Neuronal stem cell (in vitro differentiated cells): ENCODE data around the gene GIT2.

ENCODE experiments used
- DNase-seq: peaks from one replicate; pipeline ENCODE4 v3.0.0-alpha.2; 2013; ENCODE audit warnings: low spot score
- H2AFZ ChIP-seq: one replicate; pipeline ENCODE4 v1.6.1; 2013; ENCODE audit warnings: mild to moderate bottlenecking, low read length, inconsistent platforms
- H2AK5ac ChIP-seq: 2 replicates; pipeline ENCODE4 v1.6.1; 2013; ENCODE audit warnings: low read depth, mild to moderate bottlenecking, inconsistent platforms, low read length, moderate library complexity, mixed read lengths
- H2BK120ac ChIP-seq: 2 replicates; pipeline ENCODE4 v1.6.1; 2013; ENCODE audit warnings: low read depth, mild to moderate bottlenecking, inconsistent platforms, low read length, moderate library complexity, mixed read lengths
- H2BK12ac ChIP-seq: one replicate; pipeline ENCODE4 v1.6.1; 2013; ENCODE audit warnings: low read length, inconsistent platforms
- H2BK15ac ChIP-seq: 2 replicates; pipeline ENCODE4 v1.6.1; 2013; ENCODE audit warnings: mild to moderate bottlenecking, low read length, inconsistent platforms, mixed read lengths
- H2BK5ac ChIP-seq: one replicate; pipeline ENCODE4 v1.6.1; 2013; ENCODE audit warnings: inconsistent platforms, mild to moderate bottlenecking, low read length, moderate library complexity
- H3K14ac ChIP-seq: one replicate; pipeline ENCODE4 v1.6.1; 2013; ENCODE audit warnings: low read length, inconsistent platforms
- H3K18ac ChIP-seq: 2 replicates; pipeline ENCODE4 v1.6.1; 2013; ENCODE audit warnings: low read length, inconsistent platforms
- H3K23ac ChIP-seq: 2 replicates; pipeline ENCODE4 v1.6.1; 2013; ENCODE audit warnings: low read depth, mild to moderate bottlenecking, mixed read lengths, low read length, inconsistent platforms; ENCODE audit not compliant: poor library complexity
- H3K27ac ChIP-seq: replicated peaks from 3 replicates; pipeline ENCODE4 v1.5.1; 2013; ENCODE audit warnings: low read length, inconsistent platforms
- H3K27me3 ChIP-seq, 3 experiments: 2 replicates each; pipeline ENCODE4 v1.6.1; 2013; ENCODE audit warnings: low read length in 3 of 3, mild to moderate bottlenecking in 2 of 3, inconsistent platforms in 1 of 3, low read depth in 1 of 3, mixed read lengths in 1 of 3, moderate library complexity in 1 of 3; ENCODE audit not compliant: control insufficient read depth in 3 of 3, insufficient read depth in 3 of 3
- H3K36me3 ChIP-seq, 2 donors: replicated peaks in 1 of 2; 2 replicates each; pipeline ENCODE4 v1.6.1; 2013; ENCODE audit warnings: low read length in 2 of 2; ENCODE audit not compliant: control insufficient read depth in 2 of 2, insufficient read depth in 2 of 2
- H3K4ac ChIP-seq: 2 replicates; pipeline ENCODE4 v1.6.1; 2013; ENCODE audit warnings: inconsistent platforms, mild to moderate bottlenecking, low read length, moderate library complexity
- H3K4me1 ChIP-seq, 2 donors: 1 replicate in 1 of 2; 2 replicates in 1 of 2; pipeline ENCODE4 v1.6.1; 2013; ENCODE audit warnings: low read length in 2 of 2, low read depth in 1 of 2; ENCODE audit not compliant: control insufficient read depth in 2 of 2, insufficient read depth in 1 of 2
- H3K4me2 ChIP-seq: one replicate; pipeline ENCODE4 v1.6.1; 2013; ENCODE audit warnings: mild to moderate bottlenecking, low read length, inconsistent platforms; ENCODE audit not compliant: insufficient read depth, poor library complexity, severe bottlenecking
- H3K4me3 ChIP-seq, 2 donors: 2 replicates each; pipeline ENCODE4 v1.5.1; 2013; ENCODE audit warnings: low read length in 2 of 2, mild to moderate bottlenecking in 2 of 2, inconsistent platforms in 1 of 2, moderate library complexity in 1 of 2
- H3K79me1 ChIP-seq: one replicate; pipeline ENCODE4 v1.6.1; 2013; ENCODE audit warnings: low read depth, mild to moderate bottlenecking, inconsistent platforms, low read length, moderate library complexity
- H3K9ac ChIP-seq: one replicate; pipeline ENCODE4 v1.6.1; 2013; ENCODE audit warnings: mild to moderate bottlenecking, low read depth, low read length, inconsistent platforms; ENCODE audit not compliant: poor library complexity
- H3K9me3 ChIP-seq, 2 donors: replicated peaks in 1 of 2; 2 replicates each; pipeline versions ENCODE3 to v1.6.1; 2013; ENCODE audit warnings: low read length in 2 of 2, mild to moderate bottlenecking in 2 of 2, inconsistent platforms in 1 of 2, low read depth in 1 of 2, mixed read lengths in 1 of 2, moderate library complexity in 1 of 2; ENCODE audit not compliant: control insufficient read depth in 2 of 2, insufficient read depth in 1 of 2
- H4K8ac ChIP-seq: one replicate; pipeline ENCODE4 v1.6.1; 2013; ENCODE audit warnings: low read depth, mild to moderate bottlenecking, inconsistent platforms, low read length, moderate library complexity
- H4K91ac ChIP-seq: one replicate; pipeline ENCODE4 v1.6.1; 2013; ENCODE audit warnings: low read length, low read depth, mild to moderate bottlenecking, inconsistent platforms; ENCODE audit not compliant: poor library complexity
- WGBS, 2 donors: extraction: QIAGEN DNeasy Blood & Tissue Kit; methylation state at CpG; one replicate each; pipeline ENCODE4 v1.1.7; 2013; ENCODE audit warnings: missing lambda C conversion rate in 2 of 2, mixed read lengths in 1 of 2; ENCODE audit not compliant: insufficient read length in 2 of 2, insufficient replicate concordance in 1 of 2; ENCODE audit errors: extremely low coverage in 2 of 2; 5-methylcytosine and 5-hydroxymethylcytosine counted together

GIT2 gene

DNA sequence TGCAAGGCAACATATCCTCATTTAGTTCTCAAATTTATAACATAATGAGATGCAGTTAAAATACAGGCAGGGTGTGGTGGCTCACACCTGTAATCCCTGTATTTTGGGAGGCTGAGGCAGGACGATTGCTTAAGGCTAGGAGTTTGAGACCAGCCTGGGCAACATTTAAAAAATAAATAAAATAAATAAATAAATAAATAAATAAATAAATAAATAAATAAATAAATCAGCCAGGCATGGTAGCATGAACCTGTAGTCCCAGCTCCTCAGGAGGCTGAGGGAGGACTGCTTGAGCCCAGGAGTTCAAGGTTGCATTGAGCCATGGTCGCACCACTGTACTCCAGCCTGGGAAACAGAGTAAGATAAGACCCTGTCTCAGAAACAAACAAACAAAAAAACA is 56.7 kb downstream of the GIT2 start:
- no peak overlapping the region for H2BK120ac ChIP-seq
- H4K91ac ChIP-seq: no peak overlapping the region
- no peak overlapping the region for H2BK15ac ChIP-seq
- H3K36me3 ChIP-seq: peaks cover 10 to 57% of the 10 kb centered on the region in 2 donors
- H3K4me3 ChIP-seq: no peak overlapping the region
- no peak overlapping the region for H2AK5ac ChIP-seq
- no peak overlapping the region for H3K14ac ChIP-seq
- peaks cover under 1 to 1% of the 10 kb centered on the region in 2 donors for H3K4me1 ChIP-seq
- H3K23ac ChIP-seq: no peak overlapping the region
- H3K18ac ChIP-seq: no peak overlapping the region
- no peak overlapping the region for H3K27ac ChIP-seq
- no peak overlapping the region for H2BK12ac ChIP-seq
- no peaks in the 10 kb centered on the region for H3K9me3 ChIP-seq
- H3K4me2 ChIP-seq: no peak overlapping the region
- H3K4ac ChIP-seq: no peak overlapping the region
- no CpG with 5 or more reads among the region's 2 CpGs for WGBS, 2 donors
- no peak overlapping the region for H4K8ac ChIP-seq
- no peak overlapping the region for H2BK5ac ChIP-seq
- H3K79me1 ChIP-seq: no peaks in the 10 kb centered on the region
- H3K27me3 ChIP-seq: no peaks in the 10 kb centered on the region
- DNase-seq: no peak
- no peak overlapping the region for H2AFZ ChIP-seq
- H3K9ac ChIP-seq: no peak overlapping the region

DNA sequence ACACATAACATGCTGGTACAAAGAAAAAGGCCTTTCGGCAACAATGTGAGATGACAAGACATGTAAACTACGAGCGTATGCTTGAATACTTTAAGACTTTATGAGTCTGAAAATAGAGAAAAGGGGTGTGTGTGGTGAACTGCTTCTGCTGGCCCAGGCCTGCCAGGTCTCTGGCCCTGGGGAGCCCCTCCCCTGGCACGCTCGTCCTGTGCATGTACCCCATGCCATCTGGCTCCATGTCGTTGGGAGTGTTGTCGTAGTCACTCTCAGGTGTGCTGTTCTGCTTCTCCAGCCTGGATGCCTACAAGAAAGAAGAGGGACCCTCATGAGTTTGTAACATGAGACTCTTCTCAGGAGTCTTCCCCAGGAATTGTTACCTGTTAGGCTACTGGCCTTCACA is 57.2 kb downstream of the GIT2 start:
- no CpG with 5 or more reads among the region's 7 CpGs for WGBS, 2 donors
- H3K9ac ChIP-seq: no peak overlapping the region
- no peak overlapping the region for H4K91ac ChIP-seq
- no peak overlapping the region for H3K4me2 ChIP-seq
- no peak overlapping the region for H3K14ac ChIP-seq
- no peak for DNase-seq
- H3K4ac ChIP-seq: no peak overlapping the region
- no peak overlapping the region for H3K23ac ChIP-seq
- H3K27ac ChIP-seq: no peak overlapping the region
- no peaks in the 10 kb centered on the region for H3K79me1 ChIP-seq
- H3K4me3 ChIP-seq: no peak overlapping the region
- H2BK120ac ChIP-seq: no peak overlapping the region
- H2AFZ ChIP-seq: no peak overlapping the region
- H3K4me1 ChIP-seq: no peaks in the 10 kb centered on the region
- H2BK5ac ChIP-seq: no peak overlapping the region
- H3K18ac ChIP-seq: peak overlapping the region; percentile 9
- no peak overlapping the region for H2BK12ac ChIP-seq
- peaks cover 10 to 58% of the 10 kb centered on the region in 2 donors for H3K36me3 ChIP-seq
- no peaks in the 10 kb centered on the region for H3K9me3 ChIP-seq
- H4K8ac ChIP-seq: no peak overlapping the region
- no peak overlapping the region for H2AK5ac ChIP-seq
- no peaks in the 10 kb centered on the region for H3K27me3 ChIP-seq
- H2BK15ac ChIP-seq: no peak overlapping the region

DNA sequence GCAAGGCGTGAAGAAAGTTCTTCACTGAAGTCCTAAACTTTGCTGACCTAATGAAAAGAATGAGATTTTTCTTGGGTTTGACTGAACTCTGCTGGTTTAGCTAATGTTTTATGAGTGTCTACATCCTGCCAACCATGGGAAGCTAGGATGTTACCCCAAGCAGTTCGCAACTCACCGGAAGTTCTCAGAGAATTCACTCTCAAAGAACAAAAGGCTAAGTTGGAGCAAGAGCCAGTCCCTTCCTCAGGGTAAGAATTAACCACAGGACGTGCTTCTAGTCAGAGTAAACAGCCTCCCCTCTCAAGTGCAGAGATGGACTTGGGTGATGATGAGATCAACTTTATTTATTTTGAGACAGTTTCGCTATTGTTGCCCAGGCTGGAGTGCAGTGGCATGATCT is 58.8 kb downstream of the GIT2 start:
- Histone ChIP-seq H3K79me1 (no peaks in the 10 kb centered on the region), H4K8ac (no peak overlapping the region), H2BK15ac (no peak overlapping the region), H4K91ac (no peak overlapping the region), H3K18ac (no peak overlapping the region), H3K36me3 (peaks cover 14 to 68% of the 10 kb centered on the region in 2 donors), H2AK5ac (no peak overlapping the region), H3K23ac (no peak overlapping the region), H3K4me2 (no peak overlapping the region), H3K4ac (no peak overlapping the region), H3K4me3 (no peak overlapping the region), H2BK12ac (no peak overlapping the region), H3K27me3 (no peaks in the 10 kb centered on the region), H3K9ac (no peak overlapping the region), H3K27ac (no peak overlapping the region), H3K9me3 (no peaks in the 10 kb centered on the region), H3K4me1 (no peaks in the 10 kb centered on the region), H2AFZ (no peak overlapping the region), H2BK120ac (no peak overlapping the region), H3K14ac (no peak overlapping the region), H2BK5ac (no peak overlapping the region)
- WGBS, 2 donors: no CpG with 5 or more reads among the region's 5 CpGs
- DNase-seq: no peak

DNA sequence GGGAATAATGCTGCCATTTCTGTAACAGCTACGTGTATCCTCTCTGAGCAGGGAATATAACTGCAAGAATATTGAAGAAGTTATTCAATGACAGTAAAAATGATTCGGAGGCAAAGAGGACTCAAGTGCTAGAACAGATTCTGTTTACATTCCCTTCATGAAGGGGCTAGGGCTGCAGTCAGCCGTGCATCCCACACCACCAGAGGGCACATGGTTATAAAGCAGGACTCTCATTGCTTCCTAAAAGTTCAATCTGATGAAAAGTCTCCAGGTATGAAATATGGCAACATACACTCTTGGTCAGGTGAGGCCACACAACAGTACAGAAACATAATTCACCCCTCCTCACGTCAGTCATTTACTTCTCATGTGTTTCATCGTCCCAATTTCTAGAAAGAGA is 62.1 kb downstream of the GIT2 start:
- H2BK12ac ChIP-seq: no peak overlapping the region
- no peak overlapping the region for H3K23ac ChIP-seq
- no peak overlapping the region for H2AK5ac ChIP-seq
- H3K4me2 ChIP-seq: no peak overlapping the region
- DNase-seq: no peak
- no peak overlapping the region for H3K4me3 ChIP-seq
- WGBS, 2 donors: no CpG with 5 or more reads among the region's 5 CpGs
- peaks cover 0 to 2% (median 0%) of the 10 kb centered on the region in 3 experiments for H3K27me3 ChIP-seq
- no peak overlapping the region for H3K9ac ChIP-seq
- H3K79me1 ChIP-seq: peaks cover 2% of the 10 kb centered on the region
- H3K27ac ChIP-seq: no peak overlapping the region
- H2BK15ac ChIP-seq: no peak overlapping the region
- no peaks in the 10 kb centered on the region for H3K4me1 ChIP-seq
- no peak overlapping the region for H2BK5ac ChIP-seq
- no peak overlapping the region for H2BK120ac ChIP-seq
- H3K9me3 ChIP-seq: no peaks in the 10 kb centered on the region
- H3K14ac ChIP-seq: no peak overlapping the region
- peaks cover 20 to 89% of the 10 kb centered on the region in 2 donors for H3K36me3 ChIP-seq
- no peak overlapping the region for H3K4ac ChIP-seq
- H4K91ac ChIP-seq: no peak overlapping the region
- H2AFZ ChIP-seq: no peak overlapping the region
- no peak overlapping the region for H4K8ac ChIP-seq
- H3K18ac ChIP-seq: no peak overlapping the region
